DOHH2 (cell line): ENCODE data around the gene PDCD10.

Source experiments
- EZH2phosphoT487 ChIP-seq: fragments of 200-600 bp; sonication (generic); IDR thresholded peaks from 2 replicates; pipeline ENCODE4 v1.6.1; 2017; ENCODE audit warnings: borderline replicate concordance, mild to moderate bottlenecking, antibody characterized with exemption, low read length, moderate library complexity, mixed read lengths
- TF ChIP-seq, protein P1 (sequence below): fragments of 200-600 bp; sonication (generic); IDR thresholded peaks from one replicate; pipeline ENCODE4 v1.5.1; 2014; ENCODE audit warnings: antibody characterized with exemption, mild to moderate bottlenecking, low read depth, low read length; ENCODE audit not compliant: poor library complexity, severe bottlenecking

DNA sequence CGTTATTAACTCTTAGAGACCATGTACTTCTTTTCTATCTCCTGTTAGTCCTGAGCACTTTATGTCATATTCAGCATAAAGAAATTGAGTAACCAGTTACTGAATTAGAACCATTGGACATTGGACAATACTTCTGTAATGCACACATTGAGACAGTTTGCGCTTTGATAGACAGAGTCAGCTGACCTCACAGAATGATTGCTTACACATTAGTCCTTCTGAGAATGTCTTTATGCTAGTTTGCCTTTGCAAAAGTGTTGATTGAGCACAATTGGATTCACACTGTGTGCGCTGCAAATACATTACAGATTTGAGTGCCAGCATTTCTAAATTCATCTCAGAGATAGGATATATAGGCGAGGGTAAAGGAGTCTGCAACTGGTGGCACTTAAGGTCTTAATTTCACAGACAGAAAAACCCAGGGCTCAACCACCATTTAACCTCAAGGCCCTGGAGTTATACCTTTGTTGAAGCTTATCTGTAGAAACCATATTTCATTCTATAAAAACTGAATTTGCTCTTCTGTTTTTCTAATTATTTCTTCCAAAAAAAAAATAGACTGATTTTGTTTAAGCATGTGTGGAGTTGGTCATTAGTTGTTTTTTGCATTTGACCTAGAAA lies 4.6 kb upstream of the PDCD10 start:
- TF ChIP-seq, protein P1, sequence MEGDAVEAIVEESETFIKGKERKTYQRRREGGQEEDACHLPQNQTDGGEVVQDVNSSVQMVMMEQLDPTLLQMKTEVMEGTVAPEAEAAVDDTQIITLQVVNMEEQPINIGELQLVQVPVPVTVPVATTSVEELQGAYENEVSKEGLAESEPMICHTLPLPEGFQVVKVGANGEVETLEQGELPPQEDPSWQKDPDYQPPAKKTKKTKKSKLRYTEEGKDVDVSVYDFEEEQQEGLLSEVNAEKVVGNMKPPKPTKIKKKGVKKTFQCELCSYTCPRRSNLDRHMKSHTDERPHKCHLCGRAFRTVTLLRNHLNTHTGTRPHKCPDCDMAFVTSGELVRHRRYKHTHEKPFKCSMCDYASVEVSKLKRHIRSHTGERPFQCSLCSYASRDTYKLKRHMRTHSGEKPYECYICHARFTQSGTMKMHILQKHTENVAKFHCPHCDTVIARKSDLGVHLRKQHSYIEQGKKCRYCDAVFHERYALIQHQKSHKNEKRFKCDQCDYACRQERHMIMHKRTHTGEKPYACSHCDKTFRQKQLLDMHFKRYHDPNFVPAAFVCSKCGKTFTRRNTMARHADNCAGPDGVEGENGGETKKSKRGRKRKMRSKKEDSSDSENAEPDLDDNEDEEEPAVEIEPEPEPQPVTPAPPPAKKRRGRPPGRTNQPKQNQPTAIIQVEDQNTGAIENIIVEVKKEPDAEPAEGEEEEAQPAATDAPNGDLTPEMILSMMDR, result no peak
- no peak for TF ChIP-seq EZH2phosphoT487
